ENCODE results near the gene TMEM109. TPM values are rescaled to one million over a fixed set of nuclear protein-coding genes. Genes with fewer than 3 reads are reported as not detected.

The TMEM109 gene
- total and polyA plus RNA-seq, 2 of the 8 experiments (the other 6 are each of a cell fraction or from before 2014, with no cell fraction given), result 27.3 to 30.3 TPM

DNA sequence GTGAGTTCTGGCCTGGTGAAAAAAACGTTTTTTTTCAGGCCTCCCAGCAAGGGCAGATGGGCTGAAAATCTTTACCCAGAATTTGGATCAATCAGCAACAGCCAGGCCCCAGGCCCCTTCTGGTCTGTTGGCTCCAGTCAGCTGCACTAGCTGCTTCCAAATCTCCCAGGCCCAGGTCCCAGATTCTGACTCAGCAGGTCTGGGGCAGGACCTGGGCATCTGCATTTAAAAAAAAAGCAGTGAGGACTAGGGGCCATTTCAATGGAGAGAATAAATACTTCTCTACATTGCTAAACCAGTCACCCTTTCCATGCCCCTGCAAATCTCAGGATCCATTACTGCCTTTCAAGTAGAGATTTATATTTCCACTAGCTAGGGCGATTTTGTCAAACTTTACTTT, 33.7 kb downstream of the TMEM109 start:
- Histone ChIP-seq H3K79me2 (ENCODE audit: control insufficient read depth in 1 of 2, insufficient read depth in 2 of 2, low read length in 2 of 2) (peaks cover 0 to 2% of the 10 kb centered on the region in 2 experiments; a peak in 1 of 4 replicates), H4K5ac (ENCODE audit: insufficient read length, low read depth, low read length) (no peak overlapping the region), H3K79me1 (ENCODE audit: low read depth, low read length) (no peaks in the 10 kb centered on the region; the same call in 1 of the 2 replicates), H3K9ac (replicated peaks in 1 of 4; ENCODE audit: extremely low read depth in 1 of 4, low read depth in 3 of 4, low read length in 3 of 4) (no peak overlapping the region), H3K4me2 (ENCODE audit: insufficient read depth in 1 of 2, low read depth in 2 of 2, low read length in 2 of 2) (peak overlapping the region; percentile 16 to 45; a peak in 2 of 4 replicates), H3K18ac (ENCODE audit: extremely low read depth, low read length) (no peak overlapping the region), H2BK20ac (ENCODE audit: low read length) (no peak overlapping the region), H3K14ac (ENCODE audit: insufficient read length) (no peak overlapping the region), H2AK5ac (ENCODE audit: low read depth, low read length) (no peak overlapping the region), H3K4ac (replicated peaks; ENCODE audit: insufficient read length, low read depth, low read length) (no peak overlapping the region), H3K27me3 (replicated peaks in 1 of 4; ENCODE audit: control insufficient read depth in 3 of 4, extremely low read depth in 1 of 4, insufficient read depth in 3 of 4, low read length in 3 of 4) (peaks cover 0 to 15% (median 7%) of the 10 kb centered on the region in 4 experiments; a peak in 4 of 7 replicates), H2AFZ (ENCODE audit: low read length) (no peak overlapping the region), H2BK120ac (replicated peaks; ENCODE audit: low read depth, low read length) (no peak overlapping the region), H3K36me3 (ENCODE audit: control insufficient read depth in 2 of 4, insufficient read depth in 4 of 4, low read length in 3 of 4) (0 out of 8 replicates have a peak, but pooled peaks cover 0 to 2% (median 0%) of the 10 kb centered on the region in 4 experiments), H2BK5ac (ENCODE audit: low read depth, low read length) (no peak overlapping the region), H4K20me1 (replicated peaks in 1 of 2; ENCODE audit: control insufficient read depth in 1 of 2, insufficient read depth in 2 of 2, low read length in 2 of 2) (peaks cover 0 to 3% of the 10 kb centered on the region in 2 experiments), H3K9me3 (ENCODE audit: insufficient read depth in 2 of 2, low read depth in 1 of 2, low read length in 1 of 2) (no peaks in the 10 kb centered on the region), H3K27ac (ENCODE audit: low read depth, low read length) (no peak overlapping the region), H3K4me1 (replicated peaks in 1 of 4; ENCODE audit: control insufficient read depth in 3 of 4, insufficient read depth in 4 of 4, low read length in 3 of 4) (peaks cover 0 to 22% (median 14%) of the 10 kb centered on the region in 4 experiments; a peak in 6 of 7 replicates), H4K91ac (replicated peaks; ENCODE audit: insufficient read length, low read length) (no peak overlapping the region), H3K56ac (replicated peaks; ENCODE audit: insufficient read length, low read depth, low read length) (no peak overlapping the region), H4K8ac (ENCODE audit: extremely low read depth, insufficient read depth, low read length) (no peak overlapping the region), H2BK15ac (ENCODE audit: low read length) (no peak overlapping the region), H3K23ac (ENCODE audit: insufficient read length) (no peak overlapping the region), H3K23me2 (ENCODE audit: low read depth, low read length) (peaks cover 15% of the 10 kb centered on the region; the same call in 1 of the 2 replicates), H3K4me3 (ENCODE audit: extremely low read depth in 1 of 4, insufficient read depth in 2 of 4, low read depth in 3 of 4, low read length in 4 of 4) (no peak overlapping the region), H2BK12ac (ENCODE audit: low read depth, low read length) (no peak overlapping the region)
- FAIRE-seq (no peak), DNase-seq (ENCODE audit: low read depth in 1 of 2, low spot score in 2 of 2) (no peak)
- TF ChIP-seq JUND (IDR thresholded peaks at IDR 0.05; ENCODE audit: low read length), result no peak
- peak; percentile 55 for TF ChIP-seq BACH1 (IDR thresholded peaks at IDR 0.05; ENCODE audit: low read length)
- WGBS, 2 experiments (ENCODE audit: extremely low coverage in 1 of 2, insufficient coverage in 1 of 2, insufficient read length in 1 of 2, insufficient replicate concordance in 2 of 2, low coverage in 1 of 2, low lambda C conversion rate in 2 of 2, missing lambda C conversion rate in 1 of 2), result 6% methylated on average over 2 of the region's 2 CpGs; no CpG with 5 or more reads in 1 of the 2 experiments
- POLR2A ChIA-PET (ENCODE audit: partially characterized antibody), result interaction anchor here (0.7 to 2.1 kb wide), 3 partner anchors 33 to 699 kb away, joined by 3 to 4 read pairs (median 3); partner anchors contain the start of gene TMEM138
- CTCF ChIA-PET (ENCODE audit: partially characterized antibody), result interaction anchor here (0.8 to 1.5 kb wide), 5 partner anchors 9 to 181 kb away, joined by 3 to 4 read pairs (median 3); no protein-coding TSS in a partner anchor
